ENCODE results near the gene CAPN12.

GRCh38 chr19:38735257-38735686 lies 9.0 kb downstream of the CAPN12 start:
- TF ChIP-seq CTCF (conservative IDR thresholded peaks at IDR 0.05; ENCODE audit: low read depth, low read length) (no peak), FOS (IDR thresholded peaks at IDR 0.05; ENCODE audit: low read depth, low read length) (no peak), POLR2A (IDR thresholded peaks at IDR 0.05; ENCODE audit: low read depth, low read length) (no peak), RAD21 (IDR thresholded peaks at IDR 0.05; ENCODE audit: low read length) (no peak), NFE2L2 (IDR thresholded peaks at IDR 0.05; ENCODE audit: low read depth, low read length) (no peak), MAZ (IDR thresholded peaks at IDR 0.05; ENCODE audit: borderline replicate concordance, low read depth, low read length) (no peak), CHD1 (IDR thresholded peaks at IDR 0.05; ENCODE audit: low read depth, low read length) (no peak)

All from IMR-90 (cell line).